SIG-M5 treated with dmso at 0.1 percent for 504 hours (cell line): Measurements from ENCODE around the gene GARS1.
A peak's percentile ranks its signal among the peaks of the same experiment; 100 is the strongest.
"Not testable (repeated sequence)": the region's sequence is repeated elsewhere in the genome, so short reads cannot be mapped to it uniquely, and the experiment has no call there.

ENCODE experiments used
- DNase-seq: peaks from one replicate; lab custom pipeline; 2025; ENCODE audit not compliant: unreplicated experiment; lab: John Stamatoyannopoulos, UW

The GARS1 gene

DNA sequence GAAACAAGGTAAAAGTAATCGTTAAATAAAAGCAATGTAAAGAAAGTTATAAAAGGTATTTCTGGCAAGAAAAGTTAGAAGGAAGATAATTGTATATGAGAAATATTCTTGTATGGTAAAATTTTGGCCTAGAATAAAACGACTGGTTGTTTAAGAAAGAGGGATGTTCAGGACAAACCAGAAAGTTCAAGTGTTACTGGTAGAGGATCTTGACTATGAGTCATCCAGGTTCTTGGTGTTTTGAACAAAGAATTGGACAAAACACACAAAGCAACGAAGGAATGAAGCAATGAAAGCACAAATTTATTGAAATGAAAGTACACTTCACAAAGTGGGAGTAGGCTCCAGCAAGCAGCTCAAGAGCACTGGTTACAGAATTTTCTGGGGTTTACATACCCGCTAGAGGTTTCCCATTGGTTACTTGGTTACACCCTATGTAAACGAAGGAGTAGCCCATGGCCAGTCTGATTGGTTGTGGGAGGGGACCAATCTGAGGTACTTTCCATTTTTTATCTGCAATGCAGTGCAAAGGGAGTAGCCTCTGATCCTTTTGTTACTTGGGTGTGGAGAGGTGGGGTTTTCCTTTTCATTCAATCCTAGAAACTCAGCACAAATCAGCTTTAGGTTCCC is 22.4 kb upstream of the GARS1 start:
- no peak for DNase-seq

DNA sequence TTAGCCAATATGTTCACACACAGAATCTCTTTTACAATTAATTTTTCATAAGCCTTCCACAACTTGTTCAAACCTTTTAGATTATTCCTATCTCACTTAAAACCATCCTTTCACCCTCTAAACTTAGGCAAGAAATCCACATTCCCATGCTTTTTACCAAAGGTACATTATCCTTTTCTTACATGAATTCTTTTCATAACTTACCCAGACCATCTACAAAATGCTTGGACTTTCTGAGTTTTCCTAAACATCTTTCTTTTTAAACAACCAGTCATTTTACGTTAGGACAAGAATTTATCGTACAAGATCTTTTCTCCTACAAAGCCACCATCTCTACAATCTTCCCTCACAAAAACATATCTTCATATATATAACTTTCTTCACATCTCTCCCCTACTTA is 18.8 kb upstream of the GARS1 start:
- no peak for DNase-seq

DNA sequence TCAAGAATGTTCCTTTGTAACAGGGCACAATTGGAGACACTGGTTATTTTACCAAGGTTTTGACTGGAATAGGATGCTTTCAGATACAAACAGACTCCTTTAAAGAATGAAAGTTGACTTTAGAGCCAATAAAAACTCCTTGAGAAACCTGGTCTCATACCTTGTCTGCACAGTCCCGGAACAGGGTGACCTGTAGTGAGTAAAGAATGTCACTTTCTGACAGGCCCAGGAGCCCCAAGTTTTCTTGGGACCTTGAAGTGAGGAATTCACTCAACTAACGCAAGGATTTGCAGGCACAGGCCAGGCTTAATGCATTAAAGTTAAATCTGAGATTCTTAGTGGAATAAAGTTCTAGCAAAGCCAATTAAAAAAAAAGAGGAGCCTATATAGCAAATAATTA is 11.5 kb upstream of the GARS1 start:
- no peak for DNase-seq

DNA sequence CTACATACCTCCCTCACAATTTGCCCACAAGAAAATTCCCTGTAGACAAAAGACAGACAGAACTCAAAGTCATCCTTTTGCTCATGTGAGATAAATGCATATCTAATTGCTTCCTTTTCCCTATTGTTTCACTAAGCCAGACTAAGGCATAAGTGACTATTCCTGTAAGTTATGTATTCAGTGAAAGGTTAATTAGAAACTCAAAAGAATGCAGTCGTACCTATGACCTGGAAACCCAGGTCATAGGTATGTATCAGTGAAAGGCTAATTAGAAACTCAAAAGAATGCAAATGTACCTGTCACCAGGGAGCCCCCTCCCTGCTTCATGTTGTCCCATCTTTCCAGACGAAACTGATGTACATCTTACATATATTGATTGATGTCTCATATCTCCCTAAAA is 10.3 kb upstream of the GARS1 start:
- no peak for DNase-seq

DNA sequence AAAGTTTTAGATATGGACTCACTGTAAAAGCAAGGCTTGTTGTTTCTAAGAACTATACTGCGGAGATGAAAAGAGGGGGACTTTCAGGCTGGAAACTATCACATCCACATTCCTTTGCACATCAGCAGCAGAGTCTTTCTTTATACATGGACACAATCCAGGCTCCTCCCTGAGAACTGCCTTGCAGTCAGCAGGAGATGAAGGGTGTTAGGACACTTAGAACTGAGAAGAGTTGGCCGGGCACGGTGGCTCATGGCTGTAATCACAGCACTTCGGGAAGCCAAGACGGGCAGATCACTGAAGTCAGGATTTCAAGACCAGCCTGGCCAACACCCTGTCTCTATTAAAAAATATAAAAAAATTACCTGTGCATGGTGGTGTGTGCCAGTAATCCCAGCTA is 9.7 kb upstream of the GARS1 start:
- DNase-seq: no peak

DNA sequence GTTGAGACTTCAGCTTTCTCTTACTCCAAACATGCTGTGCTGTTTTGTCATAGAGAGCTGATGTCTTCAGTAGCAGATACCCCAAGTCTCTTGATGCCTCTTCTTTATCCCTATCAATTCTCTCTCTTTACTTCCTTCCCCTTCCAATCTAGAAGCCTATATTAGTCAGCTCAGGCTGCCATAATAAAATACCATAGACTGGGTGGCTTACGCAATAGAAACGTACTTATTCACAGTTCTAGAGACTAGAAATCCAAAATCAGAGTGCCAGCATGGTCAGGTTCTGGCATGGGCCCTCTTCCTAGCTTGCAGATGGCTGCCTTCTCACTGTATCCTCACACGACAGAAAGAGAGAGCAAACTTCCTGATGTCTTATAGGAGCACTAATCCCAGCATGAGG is 9.0 kb upstream of the GARS1 start:
- DNase-seq: peak; percentile 49

DNA sequence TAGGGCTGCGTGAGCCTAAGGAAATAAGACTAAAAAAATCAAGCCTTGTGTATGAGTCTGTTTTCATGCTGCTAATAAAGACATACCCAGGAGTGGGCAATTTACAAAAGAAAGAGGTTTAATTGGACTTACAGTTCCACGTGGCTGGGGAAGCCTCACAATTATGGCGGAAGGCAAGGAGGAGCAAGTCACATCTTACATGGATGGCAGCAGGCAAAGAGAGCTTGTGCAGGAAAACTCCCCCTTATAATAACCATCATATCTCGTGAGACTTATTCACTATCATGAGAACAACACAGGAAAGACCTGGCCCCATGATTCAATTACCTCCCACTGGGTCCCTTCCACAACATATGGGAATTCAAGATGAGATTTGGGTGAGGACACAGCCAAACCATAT is 7.1 kb upstream of the GARS1 start:
- not testable (repeated sequence) for DNase-seq

DNA sequence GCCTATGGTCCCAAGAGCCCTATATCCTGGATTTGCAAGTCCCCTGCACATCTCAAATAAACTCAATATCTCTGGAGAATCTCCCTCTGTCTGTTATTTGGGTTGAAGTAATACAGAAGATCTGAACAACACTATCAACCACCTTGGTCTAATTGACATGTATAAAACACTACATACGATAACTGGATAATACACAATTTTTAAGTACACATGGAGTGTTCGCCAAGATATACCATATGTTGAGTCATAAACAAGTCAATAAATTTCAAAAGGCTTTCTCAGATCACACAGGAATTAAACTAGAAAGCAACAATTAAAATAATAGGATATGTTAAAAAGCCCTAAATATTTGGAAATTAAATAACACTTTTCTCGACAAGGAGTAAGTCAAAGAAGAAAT is 5.6 kb upstream of the GARS1 start:
- DNase-seq: no peak

DNA sequence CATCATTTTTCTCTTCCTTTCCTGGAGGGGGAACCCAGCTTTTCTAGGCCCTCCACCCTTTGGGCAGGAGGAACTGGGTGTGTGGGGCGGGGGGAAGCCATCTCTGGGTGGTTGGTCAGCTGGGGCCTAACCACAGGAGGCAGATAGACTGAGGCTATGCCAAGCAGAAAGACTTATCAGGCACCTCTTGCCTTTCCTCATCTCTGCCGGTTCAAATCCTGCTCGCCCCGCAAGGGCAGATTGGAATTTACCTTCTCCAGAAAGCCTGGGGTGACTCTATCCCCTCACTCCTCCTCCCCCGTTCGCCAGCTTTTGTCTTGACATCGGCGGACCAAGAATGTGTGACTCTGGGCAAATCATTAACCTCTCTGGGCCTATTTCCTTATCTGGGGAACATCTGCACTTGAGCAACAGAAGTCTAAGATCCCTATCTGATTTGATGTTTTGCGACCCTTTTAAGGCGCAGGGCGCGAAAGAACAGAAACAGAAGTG is 584 bp upstream of the GARS1 start:
- peak; percentile 58 for DNase-seq

DNA sequence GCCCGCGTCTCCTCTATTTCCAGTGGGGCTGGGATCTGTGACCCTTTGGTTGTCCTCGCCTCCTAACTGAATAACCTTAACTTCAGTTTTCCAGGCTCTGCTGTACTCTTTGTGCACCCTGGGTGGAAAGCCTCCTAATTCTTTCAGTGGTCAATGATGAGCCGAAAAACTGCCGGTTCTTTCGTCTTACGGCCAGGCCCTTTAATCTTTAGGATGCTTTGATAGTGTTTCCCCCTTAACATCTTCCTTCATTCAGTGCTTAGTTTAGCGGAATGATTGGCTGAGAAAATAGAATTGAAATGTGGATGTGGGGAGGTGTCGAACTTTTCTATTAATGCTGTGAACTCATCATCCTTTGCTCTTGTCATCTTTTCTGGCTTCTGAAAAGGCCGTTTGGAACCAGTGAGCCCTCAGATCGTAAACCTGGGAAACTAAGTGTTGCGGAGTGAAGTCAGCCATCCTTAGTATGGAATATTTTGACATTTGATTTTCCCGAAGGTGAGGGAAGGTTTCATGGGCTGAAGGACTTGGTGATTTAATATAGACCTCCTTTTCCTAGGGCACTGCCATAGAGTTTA is 847 bp downstream of the GARS1 start:
- DNase-seq: no peak

DNA sequence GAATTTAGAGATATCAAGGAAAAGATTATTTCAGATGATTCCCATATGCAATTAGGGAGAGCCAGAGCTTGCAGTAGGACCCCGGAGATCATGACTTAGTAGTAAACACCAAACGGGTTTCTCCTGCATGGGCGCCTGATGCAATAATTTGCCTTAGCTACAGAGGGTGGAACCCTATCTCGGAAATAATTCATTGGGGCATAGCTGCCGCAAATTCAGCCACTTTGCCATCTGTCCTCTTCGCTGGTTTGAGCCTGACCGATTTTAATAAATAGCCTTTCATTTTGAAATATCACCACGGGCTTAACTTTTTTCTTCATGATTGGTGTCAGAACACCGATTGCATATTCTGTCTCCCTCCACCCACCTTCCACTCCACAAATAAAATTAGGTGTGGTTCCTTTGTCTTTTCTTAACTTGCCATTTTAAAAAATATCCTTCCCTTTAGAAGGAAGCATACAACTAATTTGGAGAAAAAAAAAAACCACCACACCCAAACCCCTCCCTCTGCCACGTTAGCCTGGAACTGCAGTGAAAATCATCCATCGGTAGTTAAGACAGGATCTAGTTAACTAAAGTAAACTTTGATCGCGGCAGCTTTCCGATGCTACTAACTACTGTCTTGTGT is 1.4 kb downstream of the GARS1 start:
- DNase-seq: peak; percentile 45

DNA sequence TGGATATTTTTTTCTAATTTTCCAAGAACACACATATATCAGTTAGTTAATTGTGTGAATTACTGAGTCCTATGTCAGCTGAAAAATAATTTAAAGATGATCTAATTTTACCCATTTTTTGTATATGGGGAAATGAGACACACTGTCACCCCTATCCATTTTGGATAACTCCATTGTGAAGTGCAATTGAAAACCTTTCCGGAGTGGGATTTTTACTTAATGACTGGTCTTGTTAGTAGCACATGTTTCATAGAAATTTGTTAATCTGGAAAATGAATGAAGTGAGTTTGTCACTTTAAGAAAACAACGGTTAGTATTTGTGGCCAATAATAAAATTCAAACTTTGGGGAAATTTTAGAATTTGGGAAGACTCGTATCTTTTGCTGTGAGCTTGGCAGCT is 2.0 kb downstream of the GARS1 start:
- no peak for DNase-seq

DNA sequence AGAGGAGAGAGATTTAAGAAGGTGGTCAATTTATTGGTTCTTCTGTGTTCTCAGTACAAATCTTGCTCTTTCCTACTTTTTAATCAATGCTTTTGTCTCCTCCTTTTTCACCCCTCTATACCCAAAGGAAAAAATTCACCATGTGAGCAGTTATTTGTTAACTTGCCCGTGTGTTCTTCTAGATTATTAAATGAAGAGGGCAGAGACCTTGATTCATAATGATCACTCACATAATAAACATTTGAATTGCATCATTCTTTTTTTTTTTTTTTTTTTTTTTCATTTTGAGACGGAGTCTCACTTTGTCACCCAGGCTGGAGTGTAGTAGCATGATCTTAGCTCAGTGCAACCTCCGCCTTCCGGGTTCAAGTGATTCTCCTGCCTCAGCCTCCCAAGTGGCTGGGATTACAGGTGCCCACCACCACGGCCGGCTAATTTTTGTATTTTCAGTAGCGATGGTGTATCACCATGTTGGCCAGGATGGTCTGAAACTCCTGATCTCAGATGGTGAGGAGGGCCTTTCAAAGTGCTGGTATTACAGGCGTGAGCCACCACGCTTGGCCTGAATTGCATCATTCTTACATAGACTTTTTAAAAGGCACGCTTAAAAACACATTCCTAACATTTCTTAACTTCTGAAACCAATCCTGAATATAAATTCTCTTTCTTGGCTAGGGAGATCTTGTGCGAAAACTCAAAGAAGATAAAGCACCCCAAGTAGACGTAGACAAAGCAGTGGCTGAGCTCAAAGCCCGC is 3.6 kb downstream of the GARS1 start:
- no peak for DNase-seq

DNA sequence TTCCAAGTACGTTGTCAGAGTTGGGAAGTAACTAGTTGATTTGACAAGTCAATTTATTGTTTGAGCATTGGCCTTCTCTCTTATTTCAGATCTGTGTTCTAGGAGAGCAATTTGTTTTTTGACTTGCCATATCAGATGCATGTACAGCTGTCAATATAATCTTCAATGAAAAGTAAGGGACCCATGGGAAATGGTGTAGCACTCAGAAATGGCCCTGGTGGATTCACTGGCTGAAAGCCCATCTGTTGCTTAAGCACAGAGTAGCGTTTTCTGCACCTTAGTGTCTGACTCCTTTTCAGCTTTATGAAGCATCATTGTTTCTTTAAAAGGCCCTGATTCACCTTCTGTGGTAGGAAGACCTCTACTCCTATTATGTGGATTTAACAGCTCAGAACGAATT is 10.2 kb downstream of the GARS1 start:
- no peak for DNase-seq

DNA sequence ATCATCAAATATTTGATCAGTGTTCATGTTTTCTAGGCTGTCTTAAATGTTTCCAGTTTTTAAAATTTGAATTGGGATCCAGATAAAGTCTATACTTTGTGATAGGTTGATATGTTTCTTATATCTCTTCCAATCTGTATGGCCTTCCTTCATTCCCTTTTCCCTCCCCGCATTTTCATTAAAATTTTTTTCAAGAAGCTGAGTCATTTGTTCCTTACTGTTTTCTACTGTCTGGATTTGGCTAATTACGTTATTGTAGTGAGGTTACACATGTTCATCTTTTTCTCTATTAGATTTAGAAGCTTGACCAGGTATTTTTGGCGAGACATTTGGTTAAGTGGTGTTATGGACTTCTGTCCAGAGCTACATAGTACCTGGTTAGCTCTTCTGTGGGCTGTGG is 11.2 kb downstream of the GARS1 start:
- no peak for DNase-seq

DNA sequence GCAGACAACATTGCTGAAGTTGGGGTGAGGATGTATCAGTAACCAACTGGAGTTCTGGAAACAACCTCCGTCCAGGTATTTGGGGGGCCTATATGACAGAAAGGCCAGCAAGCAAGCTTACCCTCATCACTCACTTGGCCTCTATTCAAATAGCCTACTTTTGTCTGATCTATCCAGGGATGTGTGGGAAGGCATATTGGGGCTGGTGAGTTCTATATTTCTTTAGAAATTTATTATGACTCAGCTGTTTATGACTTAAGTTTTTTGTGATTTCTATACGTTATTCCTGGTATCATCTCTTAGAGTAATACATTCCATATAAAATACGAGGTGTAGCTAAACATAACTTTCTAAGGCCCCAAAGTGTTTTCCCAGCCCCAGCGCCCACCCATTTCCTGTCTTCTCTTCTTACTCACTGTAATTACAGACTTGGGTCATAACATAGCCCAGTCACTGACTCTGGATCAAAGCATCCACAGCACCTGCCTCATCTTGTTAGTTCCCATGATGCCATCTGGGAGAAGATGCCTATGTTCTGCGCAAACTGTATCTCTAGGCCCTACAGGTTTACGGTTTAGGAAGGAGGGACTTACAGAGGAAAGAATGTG is 18.1 kb downstream of the GARS1 start:
- no peak for DNase-seq

DNA sequence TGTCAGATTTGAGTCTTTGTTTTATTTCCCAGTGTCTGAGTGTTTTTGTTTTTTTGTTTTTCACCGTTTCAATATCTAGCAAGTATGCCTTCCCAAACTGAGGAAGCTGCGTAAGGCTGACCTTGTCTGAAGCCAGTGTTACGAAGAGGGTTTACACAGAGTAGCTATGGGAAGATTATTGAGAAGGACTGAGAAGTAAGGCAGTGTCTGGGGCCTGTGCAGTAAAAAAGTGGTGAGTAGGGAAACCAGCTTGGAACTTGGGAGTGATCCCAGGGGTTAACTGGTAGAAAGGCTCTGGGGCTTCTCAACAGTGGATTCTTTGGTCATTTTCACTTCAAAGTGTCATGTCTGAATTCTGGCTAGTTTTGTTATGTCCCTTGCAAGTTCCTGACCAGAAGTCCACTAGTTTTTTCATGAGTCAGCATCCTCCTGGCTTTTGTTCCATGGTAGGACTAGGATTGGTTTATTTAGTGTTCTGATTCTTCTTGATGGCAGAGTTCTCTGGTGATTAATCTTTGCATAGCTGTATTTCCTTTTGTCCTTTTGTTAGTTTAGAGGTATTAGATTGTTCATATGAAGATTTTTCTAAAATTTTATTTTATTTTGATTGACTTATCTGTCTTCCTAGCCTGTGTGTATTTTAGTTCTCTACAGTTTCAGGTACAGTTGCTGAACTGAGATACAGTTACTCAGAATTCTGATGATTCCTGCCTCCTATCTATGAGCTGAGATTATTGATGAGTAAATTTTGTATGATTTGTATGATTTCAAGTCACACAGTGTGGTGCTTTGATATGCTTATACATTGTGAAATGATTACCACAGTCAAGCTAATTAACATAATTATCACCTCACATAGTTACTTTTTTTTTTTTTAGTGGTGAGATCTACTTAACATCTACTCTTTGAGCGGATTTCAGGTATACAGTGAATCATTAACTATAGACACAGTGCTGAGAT is 19.0 kb downstream of the GARS1 start:
- no peak for DNase-seq

DNA sequence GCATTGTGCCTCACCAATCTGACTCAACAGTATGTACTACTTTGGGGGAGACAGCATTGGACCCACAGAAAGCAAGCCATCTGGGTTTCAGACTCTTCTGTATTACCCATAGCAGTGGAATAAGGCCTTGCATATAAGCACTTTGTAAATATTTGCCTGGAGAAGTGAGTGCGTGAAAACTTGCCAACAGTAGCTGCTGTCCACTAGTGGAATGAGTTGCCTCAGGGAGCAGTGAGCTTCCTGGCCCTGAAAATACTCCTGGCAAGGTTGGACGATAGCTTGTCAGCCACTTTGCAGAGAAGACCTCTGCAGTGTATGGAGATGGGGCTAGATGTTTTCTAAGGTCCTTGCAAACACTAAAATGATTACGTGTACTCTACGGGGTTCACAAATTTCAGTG is 21.6 kb downstream of the GARS1 start:
- DNase-seq: no peak

DNA sequence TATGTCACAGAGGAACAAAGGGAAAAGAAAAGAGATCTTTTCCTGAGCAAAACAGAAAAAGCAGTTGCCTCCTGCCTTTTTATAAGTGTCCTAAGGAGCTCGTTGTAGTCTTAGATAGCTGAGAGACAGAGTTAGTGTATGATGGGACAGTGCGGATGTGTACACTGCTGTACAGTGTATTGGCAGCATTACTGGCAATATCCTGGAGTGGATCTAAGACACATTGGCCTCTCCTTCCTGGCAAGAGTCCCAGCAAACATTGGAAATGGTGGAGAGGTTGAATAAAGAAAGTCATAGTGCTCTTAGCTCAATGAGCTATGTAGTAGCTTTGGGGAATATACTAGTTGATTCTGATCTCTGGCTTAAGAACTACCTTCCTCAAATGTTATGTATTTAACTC is 22.7 kb downstream of the GARS1 start:
- no peak for DNase-seq

DNA sequence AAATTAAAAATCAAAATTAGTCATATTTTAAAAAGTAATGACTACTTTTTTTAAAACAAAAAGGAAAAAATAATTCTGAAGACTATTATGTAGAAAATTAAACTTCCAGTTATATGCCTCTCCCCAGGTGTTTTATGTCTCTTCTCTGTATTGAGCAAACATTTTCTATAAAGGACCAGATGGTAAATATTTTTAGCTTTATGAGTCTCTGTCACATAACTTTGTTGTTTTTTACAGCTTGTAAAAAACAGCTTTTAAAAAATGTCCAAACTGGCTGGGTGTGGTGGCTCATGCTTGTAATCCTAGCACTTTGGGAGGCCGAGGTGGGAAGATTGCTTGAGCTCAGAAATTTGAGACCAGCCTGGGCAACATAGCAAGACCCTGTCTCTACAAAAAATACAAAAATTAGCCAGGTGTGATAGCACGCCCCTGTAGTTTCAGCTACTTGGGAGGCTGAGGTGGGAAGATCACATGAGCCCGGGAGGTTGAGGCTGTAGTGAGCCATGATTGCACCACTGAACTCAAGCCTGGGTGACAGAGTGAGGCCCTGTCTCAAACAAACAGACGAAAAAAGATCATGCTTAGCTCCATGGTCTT is 23.5 kb downstream of the GARS1 start:
- DNase-seq: no peak
